ENCODE data around the gene FUZ. TPM values are rescaled to one million over a fixed set of nuclear protein-coding genes. Genes with fewer than 3 reads are reported as not detected.

The FUZ gene
- polyA plus RNA-seq, 1 of the 3 experiments (the other 2 are of a cell fraction), result 29.9 TPM

GRCh38 chr19:49847731-49848696, 34.9 kb upstream of the FUZ start:
- Histone ChIP-seq H4K20me1 (ENCODE audit: insufficient read depth) (peaks cover 14% of the 10 kb centered on the region), H3K9me3 (no peaks in the 10 kb centered on the region), H3F3A (replicated peaks; ENCODE audit: insufficient read depth) (peaks cover 35% of the 10 kb centered on the region), H2AFZ (ENCODE audit: low read depth) (no peak overlapping the region), H3K9ac (peak overlapping the region; percentile 9; the same call in 1 of the 2 replicates), H3K4me1 (ENCODE audit: control insufficient read depth in 1 of 2, insufficient read depth in 2 of 2, low read depth in 1 of 2, low read length in 1 of 2) (peaks cover 13 to 21% of the 10 kb centered on the region in 2 experiments; a peak in 3 of 4 replicates), H3K36me3 (replicated peaks in 1 of 2; ENCODE audit: control insufficient read depth in 1 of 2, insufficient read depth in 2 of 2, low read length in 1 of 2) (peaks cover 0 to 6% of the 10 kb centered on the region in 2 experiments), H3K9me2 (no peaks in the 10 kb centered on the region), H3K79me2 (ENCODE audit: insufficient read depth) (peaks cover 30% of the 10 kb centered on the region), H3K4me2 (peak overlapping the region; percentile 8; the same call in 1 of the 2 replicates), H3K27ac (ENCODE audit: low read depth in 2 of 2, low read length in 1 of 2) (peak overlapping the region in 1 of 2 experiments; percentile 79; a peak in 2 of 4 replicates), H3K27me3 (ENCODE audit: insufficient read depth) (no peaks in the 10 kb centered on the region), H3K4me3 (ENCODE audit: low read depth in 2 of 2, low read length in 1 of 2) (no peak overlapping the region)
- CTCF ChIA-PET, result interaction anchor here (0.6 to 1.1 kb wide), 3 partner anchors 14 to 451 kb away, joined by 3 read pairs; no protein-coding TSS in a partner anchor
- 82% methylated on average over 10 of the region's 10 CpGs for WGBS (ENCODE audit: low lambda C conversion rate)
- POLR2A ChIA-PET, result interaction anchor here (0.9 kb wide), 1 partner anchor 21 kb away, joined by 4 read pairs; no protein-coding TSS in a partner anchor
- no peak for DNase-seq
- TF ChIP-seq FOXJ3 (CRISPR knock-in tag; IDR thresholded peaks at IDR 0.05) (no peak), JUND (IDR thresholded peaks at IDR 0.05) (peak; percentile 34; the same call in 1 of the 2 replicates), SMC3 (IDR thresholded peaks at IDR 0.05; ENCODE audit: low read depth, low read length) (no peak), MAX (IDR thresholded peaks at IDR 0.05; ENCODE audit: low read depth) (peak; percentile 59), SIN3A (IDR thresholded peaks at IDR 0.05; ENCODE audit: borderline replicate concordance, low read depth, low read length) (no peak), MEF2A (IDR thresholded peaks at IDR 0.05; ENCODE audit: borderline replicate concordance, low read depth) (no peak), RFX5 (IDR thresholded peaks at IDR 0.05; ENCODE audit: low read length) (no peak), NRF1 (IDR thresholded peaks at IDR 0.05; ENCODE audit: low read depth, low read length) (no peak), FOSL2 (IDR thresholded peaks at IDR 0.05; ENCODE audit: borderline replicate concordance, low read depth) (peak; percentile 65), TCF12 (IDR thresholded peaks at IDR 0.05) (no peak)

- Histone ChIP-seq H3K27me3 (ENCODE audit: insufficient read depth) (no peaks in the 10 kb centered on the region), H3K36me3 (replicated peaks in 1 of 2; ENCODE audit: control insufficient read depth in 1 of 2, insufficient read depth in 2 of 2, low read length in 1 of 2) (peaks cover 0 to 4% of the 10 kb centered on the region in 2 experiments), H3K4me2 (no peak overlapping the region), H3K9ac (no peak overlapping the region), H3K27ac (ENCODE audit: low read depth in 2 of 2, low read length in 1 of 2) (no peak overlapping the region), H2AFZ (ENCODE audit: low read depth) (no peak overlapping the region), H3K4me3 (ENCODE audit: low read depth in 2 of 2, low read length in 1 of 2) (no peak overlapping the region), H3K79me2 (ENCODE audit: insufficient read depth) (peaks cover 15% of the 10 kb centered on the region; the same call in 1 of the 2 replicates), H3K4me1 (ENCODE audit: control insufficient read depth in 1 of 2, insufficient read depth in 2 of 2, low read depth in 1 of 2, low read length in 1 of 2) (peaks cover 9% of the 10 kb centered on the region in 2 experiments; a peak in 1 of 4 replicates), H3K9me2 (no peaks in the 10 kb centered on the region), H3F3A (replicated peaks; ENCODE audit: insufficient read depth) (peaks cover 27% of the 10 kb centered on the region), H3K9me3 (no peaks in the 10 kb centered on the region), H4K20me1 (ENCODE audit: insufficient read depth) (no peaks in the 10 kb centered on the region)
- no peak for DNase-seq
- ChIA-PET CTCF (no interaction called here), POLR2A (no interaction called here)
- WGBS (ENCODE audit: low lambda C conversion rate), result 83% methylated on average over 5 of the region's 5 CpGs
- TF ChIP-seq FOXM1 (IDR thresholded peaks at IDR 0.05; ENCODE audit: low read depth) (no peak), CTCF (IDR thresholded peaks at IDR 0.05) (no peak), MEF2A (IDR thresholded peaks at IDR 0.05; ENCODE audit: borderline replicate concordance, low read depth) (no peak), POLR2AphosphoS5 (IDR thresholded peaks at IDR 0.05; ENCODE audit: low read depth, low read length) (no peak), EP300 (IDR thresholded peaks at IDR 0.05; ENCODE audit: borderline replicate concordance in 1 of 2, low read depth in 1 of 2, low read length in 1 of 2) (no peak), RFX5 (IDR thresholded peaks at IDR 0.05; ENCODE audit: low read length) (no peak), RCOR1 (IDR thresholded peaks at IDR 0.05; ENCODE audit: low read length) (no peak), TEAD4 (IDR thresholded peaks at IDR 0.05; ENCODE audit: borderline replicate concordance, insufficient read depth) (no peak), GATA2 (CRISPR knock-in tag; IDR thresholded peaks at IDR 0.05) (no peak)
These were observed 33.3 kb upstream of the FUZ start for GRCh38 chr19:49846408-49846807.

Data from SK-N-SH (cell line).